Measurements from ENCODE around the gene DNAH14. TPM values are rescaled to one million over a fixed set of nuclear protein-coding genes. Genes with fewer than 3 reads are reported as not detected.

DNAH14 gene
- total RNA-seq, 1 donor from 2014 or later, result 3.0 TPM

DNA sequence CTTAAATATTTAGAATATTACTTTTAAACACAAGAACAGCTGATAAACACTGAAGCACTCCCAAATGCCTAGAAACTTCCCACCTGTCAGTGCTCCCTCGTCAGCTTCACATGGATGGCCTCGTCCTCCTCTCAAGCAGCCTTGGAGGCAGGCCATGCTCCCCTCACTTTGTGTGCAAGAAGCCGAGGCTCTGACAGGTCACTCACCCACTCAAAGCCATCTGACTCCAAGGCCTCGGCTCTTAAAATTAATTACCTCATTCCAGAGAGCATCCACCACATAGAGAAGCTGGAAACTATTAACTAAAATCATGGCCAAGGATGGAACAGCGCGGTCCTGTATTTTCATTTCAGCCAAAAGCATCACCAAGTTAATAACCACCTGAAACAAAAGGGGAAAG lies 480.6 kb downstream of the DNAH14 start:
- no peak overlapping the region for H3K27ac ChIP-seq (replicated peaks)
- no peaks in the 10 kb centered on the region for H3K4me1 ChIP-seq
- peaks cover 67% of the 10 kb centered on the region for H3K36me3 ChIP-seq

GRCh38 chr1:225412321-225412720 lies 482.8 kb downstream of the DNAH14 start:
- H3K9me3 ChIP-seq (replicated peaks), result no peaks in the 10 kb centered on the region
- no peak for DNase-seq
- no peak overlapping the region for H3K27ac ChIP-seq (replicated peaks)
- intact Hi-C loops (cut with micrococcal nuclease), result no loop called here
- no peak for TF ChIP-seq CTCF (IDR thresholded peaks at IDR 0.05; ENCODE audit: borderline replicate concordance)
- no peaks in the 10 kb centered on the region for H3K27me3 ChIP-seq (ENCODE audit: low read depth)
- H3K4me1 ChIP-seq, result no peaks in the 10 kb centered on the region
- H3K36me3 ChIP-seq, result peaks cover 68% of the 10 kb centered on the region
- no peak overlapping the region for H3K4me3 ChIP-seq

More for the DNA sequence above, 480.6 kb downstream of the DNAH14 start:
- Histone ChIP-seq H3K9me3 (replicated peaks) (no peaks in the 10 kb centered on the region), H3K4me3 (no peak overlapping the region), H3K27me3 (ENCODE audit: low read depth) (no peaks in the 10 kb centered on the region)
- no peak for TF ChIP-seq CTCF (IDR thresholded peaks at IDR 0.05; ENCODE audit: borderline replicate concordance)
- no peak for DNase-seq
- intact Hi-C loops (cut with micrococcal nuclease), result no loop called here

DNA sequence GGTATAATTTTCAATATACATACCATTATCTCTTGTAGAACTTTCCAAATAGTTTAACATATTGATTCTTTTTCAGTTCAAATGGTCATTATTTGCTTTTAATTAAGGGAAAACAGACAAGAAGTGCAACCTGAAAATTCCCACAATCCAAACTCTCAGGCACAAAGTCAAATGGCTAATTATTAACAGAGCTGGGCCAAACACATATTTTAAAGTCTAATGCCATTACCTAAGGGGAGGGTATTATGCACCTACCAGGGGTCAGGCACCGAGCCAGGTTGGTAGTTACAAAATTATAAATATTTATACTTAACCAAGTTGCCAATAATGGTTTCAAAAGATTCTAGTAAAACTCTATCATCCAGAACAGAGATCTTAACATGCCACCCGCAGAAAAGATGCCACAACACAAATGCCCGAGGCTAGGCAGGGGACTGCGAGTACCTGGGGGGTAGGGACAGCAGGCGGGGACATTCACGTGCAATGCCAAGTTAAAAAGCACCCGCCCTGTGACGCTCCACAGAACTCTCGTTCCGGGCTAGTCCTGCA lies 483.4 kb downstream of the DNAH14 start:
- no peak overlapping the region for H3K27ac ChIP-seq (replicated peaks)

GRCh38 chr1:225413708-225414375 lies 484.4 kb downstream of the DNAH14 start:
- peaks cover 83% of the 10 kb centered on the region for H3K36me3 ChIP-seq
- no peak overlapping the region for H3K27ac ChIP-seq (replicated peaks)
- H3K27me3 ChIP-seq (ENCODE audit: low read depth), result no peaks in the 10 kb centered on the region
- no peak for DNase-seq
- no peaks in the 10 kb centered on the region for H3K4me1 ChIP-seq
- no peak overlapping the region for H3K4me3 ChIP-seq
- intact Hi-C loops (cut with micrococcal nuclease), result no loop called here
- H3K9me3 ChIP-seq (replicated peaks), result no peaks in the 10 kb centered on the region
- TF ChIP-seq CTCF (IDR thresholded peaks at IDR 0.05; ENCODE audit: borderline replicate concordance), result no peak

More for the DNA sequence above, 483.4 kb downstream of the DNAH14 start:
- Histone ChIP-seq H3K4me1 (no peaks in the 10 kb centered on the region), H3K4me3 (no peak overlapping the region), H3K27me3 (ENCODE audit: low read depth) (no peaks in the 10 kb centered on the region), H3K36me3 (peaks cover 73% of the 10 kb centered on the region), H3K9me3 (replicated peaks) (no peaks in the 10 kb centered on the region)
- intact Hi-C loops (cut with micrococcal nuclease), result no loop called here
- no peak for DNase-seq
- no peak for TF ChIP-seq CTCF (IDR thresholded peaks at IDR 0.05; ENCODE audit: borderline replicate concordance)

DNA sequence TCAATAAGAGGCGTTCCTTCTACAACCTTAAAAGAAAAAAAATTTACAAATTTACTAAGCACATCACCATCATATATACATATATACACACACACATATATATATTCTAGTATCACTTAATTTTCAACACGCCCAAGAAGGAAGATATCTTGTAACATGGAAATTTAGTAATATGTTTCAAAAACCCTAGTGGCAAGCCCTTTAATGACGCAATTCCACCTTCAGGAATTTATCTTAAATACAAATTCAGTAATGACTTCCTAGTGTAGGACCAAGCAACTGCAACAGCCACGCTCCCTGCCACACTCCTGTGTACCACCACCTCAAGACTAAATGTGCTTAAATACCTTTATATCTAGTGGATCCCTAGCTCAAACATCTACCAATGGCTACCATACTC lies 485.8 kb downstream of the DNAH14 start:
- Histone ChIP-seq H3K4me1 (no peaks in the 10 kb centered on the region), H3K36me3 (peaks cover 90% of the 10 kb centered on the region)

More for the DNA sequence above, 485.8 kb downstream of the DNAH14 start:
- intact Hi-C loops (cut with micrococcal nuclease), result no loop called here
- H3K4me3 ChIP-seq, result no peak overlapping the region
- no peak for DNase-seq
- TF ChIP-seq CTCF (IDR thresholded peaks at IDR 0.05; ENCODE audit: borderline replicate concordance), result no peak
- H3K27ac ChIP-seq (replicated peaks), result no peak overlapping the region
- no peaks in the 10 kb centered on the region for H3K27me3 ChIP-seq (ENCODE audit: low read depth)
- H3K9me3 ChIP-seq (replicated peaks), result no peaks in the 10 kb centered on the region
